HTR-8/SVneo (cell line): ENCODE measurements around the gene HOXC4.

Experiments used
- DNase-seq: peaks from one replicate; pipeline ENCODE4 v3.0.0; 2011; ENCODE audit warnings: low spot score, mixed read lengths; ENCODE audit not compliant: insufficient read length
- FAIRE-seq: peaks from 2 replicates; lab custom pipeline; 2011; peaks lifted over from hg19 to GRCh38; lab: Jason Lieb, UNC

The HOXC4 gene

DNA sequence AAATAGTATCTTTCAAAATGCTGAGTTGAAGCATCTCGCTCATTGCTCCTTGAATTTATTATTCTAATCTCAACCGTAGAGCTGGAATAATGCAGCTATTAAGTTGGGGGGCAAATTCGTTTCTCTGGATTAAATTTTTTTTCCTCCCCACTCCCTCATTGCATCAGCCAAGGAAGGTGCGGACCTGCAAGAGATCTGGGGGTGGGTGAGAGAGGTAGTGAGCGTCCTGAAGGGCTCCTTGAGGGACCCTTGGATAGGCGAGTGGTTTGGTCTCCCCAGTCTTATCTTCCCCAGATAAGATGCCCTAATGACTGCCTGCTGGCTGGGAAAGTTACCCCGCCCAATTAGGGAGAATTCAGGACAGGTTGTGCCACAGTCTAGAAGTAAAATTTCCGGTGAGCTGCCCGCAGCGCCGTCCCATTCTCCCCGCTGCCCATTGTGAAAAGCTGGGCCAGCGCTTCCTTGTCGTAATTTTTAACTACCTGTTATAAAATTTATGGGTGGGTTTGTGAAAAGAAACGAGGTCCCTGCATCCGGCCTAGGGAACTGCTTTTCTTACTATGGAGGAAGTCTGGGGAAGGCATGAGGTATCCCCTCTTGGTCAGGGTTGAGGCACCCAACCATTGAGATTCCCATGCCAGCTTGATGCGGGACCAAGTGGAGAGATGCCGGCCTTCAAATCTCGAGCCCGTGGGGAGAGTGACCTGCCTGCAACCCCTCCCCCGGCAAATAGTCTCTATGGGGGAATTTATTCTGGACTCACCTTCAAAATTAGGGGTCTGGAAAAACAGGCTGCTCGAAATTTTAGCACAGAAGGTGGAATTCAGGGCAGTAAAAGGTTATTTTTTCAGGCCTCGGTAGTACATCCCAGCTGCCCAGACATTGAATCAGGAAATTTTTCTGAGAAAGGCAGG, 38.4 kb upstream of the HOXC4 start:
- DNase-seq (no peak), FAIRE-seq (no peak)

DNA sequence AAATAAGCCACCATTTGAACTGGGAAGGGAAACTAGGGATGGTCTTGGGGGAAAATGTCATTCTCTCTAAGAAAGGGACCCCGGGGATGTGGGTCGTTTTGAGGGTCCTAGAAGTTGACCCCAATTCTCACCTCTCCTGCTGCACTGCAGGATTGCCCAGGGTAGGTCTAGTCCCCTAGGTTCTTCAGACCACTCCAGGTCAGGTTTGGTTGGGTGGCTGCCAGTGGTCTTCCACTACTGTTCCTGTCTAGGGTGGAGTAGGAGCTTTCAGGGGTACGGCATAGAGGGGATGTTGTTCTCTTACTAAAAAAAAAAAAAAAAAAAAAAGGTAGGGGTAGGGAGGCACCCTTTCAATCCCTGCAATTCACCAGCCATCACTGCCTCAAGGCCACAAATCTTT, 37.6 kb upstream of the HOXC4 start:
- no peak for FAIRE-seq
- no peak for DNase-seq

DNA sequence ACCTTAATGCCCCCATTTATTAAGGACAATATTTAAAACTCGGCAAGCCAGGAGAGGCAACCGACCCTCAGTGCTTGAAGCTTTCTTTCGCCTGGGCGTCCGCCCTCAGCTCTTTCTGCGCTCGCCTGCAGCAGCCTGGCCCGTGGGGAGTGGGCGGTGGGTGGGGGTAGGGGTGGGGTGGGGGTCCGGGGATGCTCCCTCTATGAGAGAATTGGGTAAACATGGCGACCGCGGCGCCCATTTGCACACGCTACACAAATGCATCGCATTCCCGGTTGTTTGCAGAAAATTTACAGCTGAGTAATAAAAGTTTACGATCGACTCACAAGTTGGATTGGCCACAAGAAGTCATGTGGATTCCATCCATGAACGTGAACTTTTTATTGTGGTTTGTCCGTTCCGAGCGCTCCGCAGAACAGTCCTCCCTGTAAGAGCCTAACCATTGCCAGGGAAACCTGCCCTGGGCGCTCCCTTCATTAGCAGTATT, 37.1 kb upstream of the HOXC4 start:
- DNase-seq (no peak), FAIRE-seq (no peak)

DNA sequence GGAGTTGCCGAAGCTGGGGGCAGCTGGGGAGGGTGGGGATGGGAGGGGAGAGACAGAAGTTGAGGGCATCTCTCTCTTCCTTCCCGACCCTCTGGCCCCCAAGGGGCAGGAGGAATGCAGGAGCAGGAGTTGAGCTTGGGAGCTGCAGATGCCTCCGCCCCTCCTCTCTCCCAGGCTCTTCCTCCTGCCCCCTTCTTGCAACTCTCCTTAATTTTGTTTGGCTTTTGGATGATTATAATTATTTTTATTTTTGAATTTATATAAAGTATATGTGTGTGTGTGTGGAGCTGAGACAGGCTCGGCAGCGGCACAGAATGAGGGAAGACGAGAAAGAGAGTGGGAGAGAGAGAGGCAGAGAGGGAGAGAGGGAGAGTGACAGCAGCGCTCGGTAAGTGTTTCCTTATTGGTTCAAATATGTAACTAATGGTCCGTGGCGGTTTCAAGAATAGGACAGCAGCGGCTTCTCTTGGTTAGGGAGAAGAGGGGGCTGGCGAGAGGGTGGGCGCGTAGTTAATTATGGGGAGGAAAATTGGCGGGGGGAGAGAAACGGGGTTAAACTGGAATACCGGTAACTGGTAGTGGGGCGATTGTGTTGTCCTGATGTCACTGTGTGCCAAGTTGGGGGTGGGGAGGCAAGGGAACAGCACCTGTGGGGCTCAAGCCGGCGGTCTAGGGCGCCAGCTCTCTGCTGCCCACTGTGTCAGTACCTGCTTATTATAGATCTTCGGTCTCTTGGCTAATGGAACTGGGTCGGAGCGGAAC, 36.4 kb upstream of the HOXC4 start:
- DNase-seq (no peak), FAIRE-seq (no peak)

DNA sequence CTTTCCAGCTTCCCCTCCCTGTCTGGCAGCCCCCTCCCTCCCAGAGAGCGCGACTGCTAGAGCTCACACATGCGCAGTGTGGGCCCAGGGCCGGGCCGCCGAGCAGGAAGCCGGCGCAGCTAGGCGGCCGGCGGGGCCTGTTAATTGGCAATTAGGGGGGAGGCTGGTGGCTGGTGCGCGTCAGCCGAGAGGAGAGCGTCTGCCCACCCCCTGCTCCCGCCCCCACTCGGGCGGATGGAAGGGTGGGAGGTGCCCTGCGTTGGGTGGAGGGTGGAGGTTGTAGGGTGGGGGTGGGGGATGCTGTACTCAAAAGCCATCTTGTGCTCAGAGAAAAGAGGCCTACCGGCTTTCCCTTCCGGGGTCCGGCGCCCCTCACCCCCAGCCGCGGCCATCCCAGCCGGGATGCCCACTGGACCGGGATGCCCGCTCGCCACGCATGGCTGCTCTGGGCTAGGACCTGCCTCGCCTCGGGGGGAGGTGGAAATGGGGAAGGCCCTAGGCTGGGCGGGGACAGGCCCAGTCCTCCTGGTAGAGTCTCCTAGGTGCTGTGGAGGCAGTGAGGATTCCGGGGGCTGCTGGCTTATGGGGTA, 35.7 kb upstream of the HOXC4 start:
- DNase-seq (peak; percentile 78), FAIRE-seq (peak; percentile 4)

DNA sequence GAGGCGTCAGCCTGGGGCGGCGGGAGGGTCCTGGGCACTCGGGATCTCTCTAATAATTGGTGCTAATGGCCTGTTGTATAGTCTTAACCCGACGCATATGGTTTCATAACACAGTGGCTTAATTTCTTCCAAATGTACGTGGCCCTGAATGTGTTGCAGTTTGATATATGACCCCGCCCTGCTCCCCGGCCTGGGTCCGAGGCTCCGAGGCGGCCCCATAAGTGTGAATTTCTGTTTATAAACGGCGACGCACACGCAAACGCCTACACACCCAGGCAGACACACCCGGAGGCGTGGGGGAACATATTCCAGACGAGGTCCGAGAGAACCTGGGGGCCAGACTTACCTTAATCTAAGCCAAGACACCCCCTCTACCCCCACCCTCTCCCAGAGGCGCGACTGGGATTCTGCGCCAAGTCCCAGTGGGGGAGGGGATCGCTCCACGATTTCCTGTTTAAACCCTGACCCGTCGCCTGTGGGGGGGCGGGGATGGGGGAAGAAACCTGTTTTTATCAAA, 35.1 kb upstream of the HOXC4 start:
- FAIRE-seq (no peak), DNase-seq (no peak)

DNA sequence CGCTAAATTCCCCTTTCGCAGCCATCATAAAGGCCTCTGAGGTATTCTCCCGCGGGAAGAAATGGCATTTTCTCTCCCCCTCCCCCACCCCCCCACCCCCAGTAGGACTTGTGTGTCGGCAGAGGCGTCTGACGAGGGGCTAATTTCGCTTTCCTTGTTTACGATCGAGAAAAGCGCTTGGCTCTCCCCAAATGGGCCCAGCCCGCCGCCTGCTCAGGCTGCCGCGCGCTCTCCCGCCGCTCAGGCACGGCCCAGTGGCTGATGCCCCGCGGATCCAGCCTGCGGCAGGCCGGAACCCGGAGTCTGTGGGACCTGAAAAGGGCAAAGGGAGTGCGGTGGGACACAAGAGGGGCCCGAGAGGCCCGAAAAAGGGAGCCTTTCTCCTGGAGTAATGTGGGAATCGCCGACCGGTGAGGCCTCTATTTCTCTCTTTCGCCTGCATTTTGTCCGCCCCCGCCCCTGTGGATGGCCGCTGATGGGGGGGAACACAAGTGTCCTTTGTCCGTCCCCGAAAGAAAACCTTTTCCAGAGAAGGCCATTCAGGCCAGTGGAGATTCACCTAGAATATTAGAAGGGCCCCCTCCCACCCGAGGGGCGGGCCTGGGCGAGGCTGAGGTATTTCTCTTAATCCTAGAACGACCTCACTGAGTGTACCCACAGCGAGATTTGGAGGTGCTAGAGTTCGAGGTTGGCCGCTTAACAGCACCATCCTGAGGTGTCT, 34.4 kb upstream of the HOXC4 start:
- FAIRE-seq = no peak

DNA sequence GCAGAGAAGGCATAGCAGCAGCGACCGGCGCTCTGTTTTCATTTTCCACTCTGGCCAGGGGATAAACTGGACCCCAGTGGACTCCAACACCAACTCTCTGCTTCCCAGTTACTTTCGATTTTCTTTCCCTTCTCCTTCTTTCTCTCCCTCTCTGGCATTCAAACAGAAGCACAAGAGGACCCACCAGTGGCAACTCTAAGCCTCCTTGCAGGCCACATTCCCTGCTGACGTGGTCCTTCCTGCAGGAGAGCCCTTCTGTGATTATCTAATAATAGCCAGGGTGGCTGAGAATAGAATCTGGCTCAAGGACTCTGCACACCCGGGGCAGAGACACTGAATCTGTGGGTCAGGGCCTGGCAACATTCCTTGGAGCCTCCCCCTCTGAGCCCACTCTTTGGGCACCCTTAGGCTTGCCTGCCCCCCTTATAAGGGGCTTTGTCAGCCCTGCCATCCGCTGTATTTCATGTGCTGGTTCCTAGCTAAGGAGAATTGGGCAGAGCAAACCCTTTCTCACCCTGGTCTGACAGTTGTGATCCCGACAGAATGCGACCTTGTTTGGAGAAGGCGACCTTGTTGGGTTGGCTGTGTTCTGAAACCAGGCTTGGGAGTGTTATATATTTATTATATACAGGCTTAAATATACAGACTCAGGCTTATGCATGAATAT, 33.6 kb upstream of the HOXC4 start:
- DNase-seq = no peak
- no peak for FAIRE-seq

More for the DNA sequence above, 34.4 kb upstream of the HOXC4 start:
- DNase-seq = no peak

DNA sequence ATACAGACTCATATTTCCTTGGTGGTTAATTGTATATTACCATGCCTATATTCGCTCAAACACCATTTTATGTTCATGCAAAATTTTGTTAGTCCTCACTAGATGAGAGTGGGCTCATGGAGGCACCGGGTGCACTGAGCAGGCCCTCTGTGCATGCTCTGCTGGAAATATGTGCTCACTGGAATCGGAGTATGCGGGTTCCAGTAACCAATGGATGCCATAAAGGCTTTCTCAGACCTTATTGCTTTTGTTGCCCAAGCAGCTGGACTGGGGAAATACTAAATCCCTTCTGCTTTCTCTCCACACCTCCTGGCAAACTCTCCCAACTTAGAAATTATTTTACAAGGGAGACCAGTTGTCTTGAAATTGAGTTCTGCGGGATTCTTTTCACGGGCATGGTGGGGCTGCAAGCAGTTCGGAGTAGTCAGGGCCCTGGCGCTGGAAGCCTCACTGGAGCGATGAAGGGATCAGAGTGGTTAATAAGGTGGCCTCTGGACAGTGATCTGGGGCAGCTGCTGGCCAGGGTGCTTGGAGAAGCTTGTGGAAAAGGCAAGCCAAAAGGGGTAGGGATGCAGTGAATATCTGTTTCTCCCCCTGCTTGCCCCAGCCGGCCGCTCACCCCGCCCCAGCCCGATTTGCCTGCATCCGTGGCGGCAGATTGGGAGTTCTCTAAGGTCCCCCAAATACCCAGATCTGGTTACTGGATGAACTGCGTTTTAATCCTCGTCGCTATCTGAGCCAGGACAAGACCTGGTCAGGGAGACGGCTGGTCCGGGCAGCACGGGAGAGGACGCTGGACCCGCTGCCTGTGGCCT, 32.8 kb upstream of the HOXC4 start:
- no peak for FAIRE-seq
- DNase-seq = no peak

DNA sequence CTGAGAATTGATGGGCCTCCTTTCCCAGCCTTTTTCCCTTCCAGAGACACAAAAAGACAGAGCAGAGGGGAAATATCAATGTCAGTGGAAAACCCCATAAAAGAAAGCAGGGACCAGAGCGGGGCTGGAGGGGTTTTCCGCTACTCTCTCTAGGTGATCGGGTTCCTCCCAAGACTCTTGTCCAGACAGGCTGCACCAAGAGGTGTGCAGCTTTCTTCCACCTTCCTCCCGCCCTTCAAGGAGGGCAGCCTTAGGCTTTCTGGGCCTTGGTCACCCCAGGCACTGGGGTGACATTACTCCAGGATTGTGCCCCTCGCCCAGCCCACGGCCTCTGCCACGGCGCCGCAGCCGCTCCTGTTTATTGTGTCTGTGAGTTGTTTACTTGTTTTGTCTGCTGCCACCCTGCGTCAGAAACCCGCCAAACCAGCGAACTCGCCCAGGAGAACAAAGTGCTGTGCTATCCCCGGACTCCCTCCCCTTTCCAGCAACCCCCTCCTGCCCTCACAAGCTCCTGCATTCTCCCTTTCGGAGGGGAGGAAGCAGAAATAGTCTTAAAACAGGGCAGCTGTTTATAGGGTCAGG, 32.1 kb upstream of the HOXC4 start:
- no peak for FAIRE-seq

DNA sequence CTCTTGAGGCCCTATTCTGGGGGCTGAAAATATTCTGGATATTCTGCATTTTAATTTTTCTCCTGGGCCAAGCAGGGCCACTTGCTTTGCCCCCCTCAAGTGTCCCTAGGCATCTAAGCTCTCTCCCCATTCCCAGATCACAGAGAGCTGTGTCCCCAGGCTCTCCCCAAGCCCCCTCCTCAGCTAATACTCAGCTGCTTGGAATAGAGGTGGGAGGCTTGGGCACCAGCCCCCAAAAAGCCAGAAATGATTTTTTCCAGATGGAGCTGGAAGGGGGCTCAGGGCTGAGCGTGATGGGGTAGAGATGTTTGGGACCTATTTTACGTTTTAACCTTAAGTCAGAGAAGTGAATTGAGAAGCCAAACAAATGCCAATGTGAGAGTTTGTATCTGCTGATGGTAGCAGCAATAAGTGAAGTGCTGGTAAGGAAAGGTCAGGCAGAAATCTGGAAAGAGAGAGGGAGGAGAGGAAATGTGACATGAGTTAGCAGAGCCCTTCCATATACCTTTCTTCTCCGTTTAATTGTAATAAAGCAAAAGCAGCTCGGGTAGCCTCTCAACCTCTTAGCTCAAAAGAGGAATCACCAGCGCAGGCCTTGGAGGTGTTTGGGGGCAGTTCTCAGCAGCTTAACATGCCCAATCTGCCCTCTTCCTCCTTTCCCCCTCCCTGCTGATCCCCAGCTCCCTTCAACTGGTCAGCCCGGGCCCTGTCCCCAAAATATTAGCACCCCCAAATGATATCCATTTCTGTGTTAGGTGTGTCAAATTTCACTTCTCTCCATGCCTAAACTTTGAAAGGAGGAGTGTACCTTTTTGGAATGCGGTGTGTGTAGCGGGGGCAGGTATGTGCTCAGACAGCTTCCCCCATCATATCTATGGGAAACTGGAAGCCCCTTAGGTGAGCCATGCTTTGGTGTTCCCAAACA, 30.4 kb upstream of the HOXC4 start:
- DNase-seq = no peak

More for the DNA sequence above, 32.1 kb upstream of the HOXC4 start:
- no peak for DNase-seq

DNA sequence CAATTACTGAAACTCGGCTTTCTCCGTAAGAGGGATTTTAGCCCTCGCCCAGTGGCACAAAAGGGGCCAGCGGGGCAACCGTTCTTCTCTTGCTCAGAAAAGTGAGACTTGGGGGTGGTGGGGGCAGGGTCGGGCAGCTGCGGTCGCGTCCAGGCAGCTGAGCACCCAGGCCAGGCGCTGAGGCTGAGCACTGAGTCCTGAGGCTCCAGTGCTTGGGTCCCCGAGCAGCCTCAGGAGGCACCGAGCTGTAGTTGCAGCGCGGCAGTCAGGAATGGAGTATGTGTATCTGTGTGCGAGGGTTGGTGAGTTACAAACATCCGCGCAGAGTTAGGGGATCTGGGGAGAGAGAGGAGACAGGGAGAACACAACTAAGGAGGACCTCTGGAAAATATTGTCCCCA, 29.5 kb upstream of the HOXC4 start:
- DNase-seq = no peak
- no peak for FAIRE-seq

More for the DNA sequence above, 30.4 kb upstream of the HOXC4 start:
- FAIRE-seq = no peak

DNA sequence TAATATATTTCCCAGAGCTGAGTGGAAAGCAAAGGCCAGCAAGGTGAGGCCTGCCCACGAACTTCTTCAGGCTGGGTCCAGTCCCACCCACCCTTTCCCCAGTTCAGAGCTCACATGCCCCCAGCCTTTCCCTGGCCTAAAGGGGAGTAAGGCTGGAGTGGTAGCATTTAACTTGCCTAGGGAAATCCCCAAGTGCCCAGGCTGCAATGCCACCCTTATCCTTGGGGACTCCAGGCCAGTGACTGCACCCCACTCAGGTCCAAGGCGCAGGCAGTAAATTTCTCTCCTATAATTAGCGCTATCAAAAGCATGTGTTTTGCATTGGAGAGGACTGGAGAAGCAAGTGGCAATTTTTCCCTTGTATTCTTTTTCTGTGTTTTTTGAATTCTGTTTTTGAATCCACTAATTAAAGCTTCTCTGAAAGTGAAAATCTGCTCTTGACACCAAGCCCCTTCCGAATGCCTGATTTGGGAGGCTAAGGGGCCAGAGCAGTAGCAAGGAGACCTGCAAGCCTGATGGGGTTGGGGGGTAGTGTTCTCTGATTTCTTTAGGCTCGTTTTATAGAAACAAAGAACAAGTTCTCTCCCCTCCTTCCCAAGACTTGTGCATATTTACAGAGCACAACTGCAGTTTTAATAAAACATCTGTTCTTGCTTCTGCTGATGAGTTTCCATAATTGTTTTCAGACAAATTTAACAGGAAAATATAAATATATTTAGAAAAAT, 28.9 kb upstream of the HOXC4 start:
- DNase-seq (no peak), FAIRE-seq (no peak)

DNA sequence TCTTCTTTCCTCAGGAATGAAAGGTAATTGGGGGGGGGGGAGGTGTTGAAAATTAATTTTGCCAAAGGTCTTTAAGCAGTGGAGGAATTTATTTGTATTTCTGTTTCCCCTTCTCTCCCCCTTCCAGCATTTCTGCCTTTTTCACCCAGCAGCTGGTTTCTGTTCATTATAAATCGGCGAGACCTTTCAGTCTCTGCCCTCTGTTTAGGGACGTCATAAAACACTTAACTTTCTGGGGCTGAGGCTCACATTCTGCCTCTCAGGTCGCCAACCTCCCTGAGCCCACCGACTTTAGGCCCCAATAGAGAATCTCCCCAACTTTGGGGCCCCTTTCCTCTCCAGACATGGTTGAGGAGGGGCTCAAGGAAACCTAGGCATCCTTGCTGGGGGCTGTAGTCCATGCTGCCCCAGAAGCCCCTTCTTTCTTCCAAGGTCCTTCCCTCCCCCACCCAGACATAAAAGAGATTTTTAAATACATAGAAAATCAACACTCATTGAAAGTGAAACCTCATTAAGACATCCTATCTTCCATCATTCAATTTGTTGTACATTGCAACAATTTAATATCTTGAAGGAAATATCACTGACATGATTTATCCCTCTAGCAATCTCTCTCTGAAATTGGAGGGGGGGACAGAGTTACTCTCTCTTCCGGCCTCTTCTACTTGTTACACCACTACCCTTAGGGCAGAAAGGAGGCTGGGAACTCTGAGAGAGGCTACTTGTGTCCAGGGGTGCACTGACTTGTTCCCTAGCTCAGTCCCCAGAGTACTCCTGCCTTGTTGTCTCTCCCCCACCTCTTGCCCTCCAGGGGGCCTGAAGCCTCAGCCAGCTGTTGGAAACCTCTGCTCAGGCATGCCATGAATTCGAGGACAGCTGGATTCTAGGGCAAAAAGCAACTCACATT, 27.9 kb upstream of the HOXC4 start:
- FAIRE-seq = no peak
- DNase-seq = no peak

DNA sequence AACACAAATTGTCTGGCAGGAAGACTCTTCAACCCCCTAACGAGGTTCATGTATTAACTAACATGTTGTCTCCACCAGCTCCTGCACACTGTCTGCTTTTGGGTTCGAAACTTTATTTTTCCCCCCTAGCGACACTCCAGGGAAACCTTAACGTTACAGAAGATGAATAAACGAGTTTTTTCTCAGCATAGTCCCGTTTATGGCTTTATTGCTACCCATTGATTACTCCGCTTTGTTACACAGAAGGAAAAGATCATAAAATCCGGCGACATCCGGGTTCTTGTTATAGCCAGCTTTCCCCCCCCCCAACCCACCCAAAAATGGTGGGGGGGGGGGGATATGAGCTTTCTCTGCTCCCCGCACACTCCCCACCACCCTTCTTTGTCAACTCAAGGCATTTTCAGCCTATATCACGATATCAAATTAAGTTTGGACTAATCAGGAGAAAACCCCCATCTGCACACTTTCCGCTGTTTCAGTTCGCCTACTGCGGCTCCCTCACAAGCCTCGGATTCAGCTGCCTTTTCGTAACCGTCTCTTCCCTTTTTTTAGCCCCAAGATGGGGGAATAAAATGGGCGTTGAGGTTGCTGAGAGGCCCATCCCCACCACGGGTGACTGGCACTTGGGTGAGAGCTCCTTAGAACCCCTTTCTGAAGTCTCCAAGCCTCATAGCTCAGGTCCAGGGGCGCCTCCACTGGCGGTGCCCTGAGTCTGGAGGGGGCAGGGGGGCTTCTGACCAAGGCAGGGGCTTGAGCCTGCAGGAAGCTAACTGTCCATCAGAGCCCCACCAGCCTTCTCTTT, 26.8 kb upstream of the HOXC4 start:
- FAIRE-seq (no peak), DNase-seq (no peak)
